Spleen (tissue), 7 donors: ENCODE data around the gene KCNG1.

Experiments
- POLR2A ChIP-seq, 3 donors: fragments of 450-650 bp; IDR thresholded peaks; one replicate each; pipeline ENCODE4 v1.5.1; 2017; ENCODE audit warnings: antibody characterized with exemption in 3 of 3, mild to moderate bottlenecking in 1 of 3
- TF ChIP-seq, protein P1 (sequence below), 11 experiments: fragments of 200-600 bp in 7 of 11; fragments of 450-650 bp in 4 of 11; sonication (generic) in 4 of 11; IDR thresholded peaks in 8 of 11; conservative IDR thresholded peaks in 3 of 11; 1 replicate in 7 of 11; 2 replicates in 4 of 11; pipeline versions ENCODE4 v1.4.0 to v1.8.0; 2016 to 2021; ENCODE audit warnings: antibody characterized with exemption in 11 of 11, inconsistent platforms in 4 of 11, mild to moderate bottlenecking in 1 of 11
- donor health status: DM: no; HTN: no; CAD: no; lungs with moderate emphysema.
- donor health status: DM: no; HTN: no; CAD: no.
- donor health status: DM: no; HTN: no; CAD: no.

- TF ChIP-seq, protein P1, sequence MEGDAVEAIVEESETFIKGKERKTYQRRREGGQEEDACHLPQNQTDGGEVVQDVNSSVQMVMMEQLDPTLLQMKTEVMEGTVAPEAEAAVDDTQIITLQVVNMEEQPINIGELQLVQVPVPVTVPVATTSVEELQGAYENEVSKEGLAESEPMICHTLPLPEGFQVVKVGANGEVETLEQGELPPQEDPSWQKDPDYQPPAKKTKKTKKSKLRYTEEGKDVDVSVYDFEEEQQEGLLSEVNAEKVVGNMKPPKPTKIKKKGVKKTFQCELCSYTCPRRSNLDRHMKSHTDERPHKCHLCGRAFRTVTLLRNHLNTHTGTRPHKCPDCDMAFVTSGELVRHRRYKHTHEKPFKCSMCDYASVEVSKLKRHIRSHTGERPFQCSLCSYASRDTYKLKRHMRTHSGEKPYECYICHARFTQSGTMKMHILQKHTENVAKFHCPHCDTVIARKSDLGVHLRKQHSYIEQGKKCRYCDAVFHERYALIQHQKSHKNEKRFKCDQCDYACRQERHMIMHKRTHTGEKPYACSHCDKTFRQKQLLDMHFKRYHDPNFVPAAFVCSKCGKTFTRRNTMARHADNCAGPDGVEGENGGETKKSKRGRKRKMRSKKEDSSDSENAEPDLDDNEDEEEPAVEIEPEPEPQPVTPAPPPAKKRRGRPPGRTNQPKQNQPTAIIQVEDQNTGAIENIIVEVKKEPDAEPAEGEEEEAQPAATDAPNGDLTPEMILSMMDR (IDR thresholded peaks at IDR 0.05 in 8 of 11, conservative IDR thresholded peaks at IDR 0.05 in 3 of 11), result no peak
- no peak for TF ChIP-seq POLR2A (IDR thresholded peaks at IDR 0.05)
Measured at GRCh38 chr20:51019656-51020592, 3.0 kb downstream of the KCNG1 start.
